ENCODE measurements around the gene LRIT3.

Gene LRIT3
- total RNA-seq, result 0 to 1.6 (median 0.61) reads per million in 4 experiments

GRCh38 chr4:109847896-109848442, at the start of gene LRIT3:
TSS of gene LRIT3 (plus strand) at chr4:109848107. CDS start at chr4:109848202, 95 bp downstream.
- no peak for DNase-seq

- no peak for DNase-seq
These were observed 49.0 kb upstream of the LRIT3 start for GRCh38 chr4:109798866-109799265.

GRCh38 chr4:109801099-109801789, 46.7 kb upstream of the LRIT3 start:
- no peak for DNase-seq

GRCh38 chr4:109801895-109802319, 46.0 kb upstream of the LRIT3 start, which contains the start of gene CFI:
TSS of gene CFI (minus strand) at chr4:109801999. CDS start at chr4:109801971, 28 bp downstream.
- DNase-seq, result no peak

GRCh38 chr4:109803924-109804571, 43.9 kb upstream of the LRIT3 start:
- no peak for DNase-seq

- DNase-seq, result no peak
These were observed 38.3 kb upstream of the LRIT3 start for GRCh38 chr4:109809655-109810054.

- no peak for DNase-seq
These were observed 37.1 kb upstream of the LRIT3 start for GRCh38 chr4:109810552-109811387.

GRCh38 chr4:109811707-109812106, 36.2 kb upstream of the LRIT3 start:
- no peak for DNase-seq

- peak; percentile 77 for DNase-seq
These were observed 32.5 kb upstream of the LRIT3 start, which contains the start of gene GAR1 for GRCh38 chr4:109815151-109816081. TSS of gene GAR1 (plus strand) at chr4:109815762. CDS start at chr4:109816165, 403 bp downstream.

GRCh38 chr4:109816082-109816442, 31.8 kb upstream of the LRIT3 start:
- peak; percentile 30 for DNase-seq

- DNase-seq, result no peak
These were observed 31.0 kb upstream of the LRIT3 start for GRCh38 chr4:109816894-109817293.

GRCh38 chr4:109818268-109818667, 29.6 kb upstream of the LRIT3 start:
- no peak for DNase-seq

GRCh38 chr4:109820563-109820962, 27.3 kb upstream of the LRIT3 start:
- DNase-seq, result no peak

- DNase-seq, result no peak
These were observed 26.7 kb upstream of the LRIT3 start for GRCh38 chr4:109821185-109821584.

- DNase-seq, result no peak
These were observed 21.2 kb upstream of the LRIT3 start for GRCh38 chr4:109826719-109827118.

- DNase-seq, result no peak
These were observed 20.2 kb upstream of the LRIT3 start, which contains the start of gene RRH for GRCh38 chr4:109827672-109828071. TSS of gene RRH (plus strand) at chr4:109827972. CDS start at chr4:109828028, 56 bp downstream.

GRCh38 chr4:109833756-109834155, 14.2 kb upstream of the LRIT3 start:
- no peak for DNase-seq

- no peak for DNase-seq
These were observed 10.9 kb upstream of the LRIT3 start for GRCh38 chr4:109836985-109837384.

- DNase-seq, result no peak
These were observed 1.4 kb upstream of the LRIT3 start for GRCh38 chr4:109846395-109847098.

GRCh38 chr4:109848501-109848900, 594 bp downstream of the LRIT3 start:
- no peak for DNase-seq

GRCh38 chr4:109850601-109851000, 2.7 kb downstream of the LRIT3 start:
- DNase-seq, result no peak
